ENCODE measurements around the gene BBS5.
"Not testable (repeated sequence)": the region's sequence is repeated elsewhere in the genome, so short reads cannot be mapped to it uniquely, and the experiment has no call there.

Gene BBS5

GRCh38 chr2:169509298-169509885 is 30.1 kb downstream of the BBS5 start, which contains the start of gene KLHL41:
Gene KLHL41, plus strand, starts transcription at chr2:169509702. Its CDS starts 77 bp downstream, at chr2:169509779.
- no peak for DNase-seq (ENCODE audit: low read depth)
- TF ChIP-seq CTCF (IDR thresholded peaks at IDR 0.05; ENCODE audit: insufficient read depth, low read depth, low read length, missing control alignments) = no peak
- H3K4me3 ChIP-seq (ENCODE audit: low read depth, low read length) = no peak within 1 kb of the TSS

- no peak for DNase-seq (ENCODE audit: low read depth)
- H3K4me3 ChIP-seq (ENCODE audit: low read depth, low read length) = no peak overlapping the region
- TF ChIP-seq CTCF (IDR thresholded peaks at IDR 0.05; ENCODE audit: insufficient read depth, low read depth, low read length, missing control alignments) = no peak
Observed at GRCh38 chr2:169509955-169510354, 30.7 kb downstream of the BBS5 start.

GRCh38 chr2:169510496-169510895 is 31.2 kb downstream of the BBS5 start:
- no peak for TF ChIP-seq CTCF (IDR thresholded peaks at IDR 0.05; ENCODE audit: insufficient read depth, low read depth, low read length, missing control alignments)
- no peak overlapping the region for H3K4me3 ChIP-seq (ENCODE audit: low read depth, low read length)
- no peak for DNase-seq (ENCODE audit: low read depth)

- no peak for TF ChIP-seq CTCF (IDR thresholded peaks at IDR 0.05; ENCODE audit: insufficient read depth, low read depth, low read length, missing control alignments)
- H3K4me3 ChIP-seq (ENCODE audit: low read depth, low read length) = no peak overlapping the region
- DNase-seq (ENCODE audit: low read depth) = no peak
Observed at GRCh38 chr2:169511818-169512217, 32.5 kb downstream of the BBS5 start.

- DNase-seq (ENCODE audit: low read depth) = no peak
- no peak for TF ChIP-seq CTCF (IDR thresholded peaks at IDR 0.05; ENCODE audit: insufficient read depth, low read depth, low read length, missing control alignments)
- H3K4me3 ChIP-seq (ENCODE audit: low read depth, low read length) = no peak overlapping the region
Observed at GRCh38 chr2:169512525-169512924, 33.2 kb downstream of the BBS5 start.

- no peak for DNase-seq (ENCODE audit: low read depth)
- TF ChIP-seq CTCF (IDR thresholded peaks at IDR 0.05; ENCODE audit: insufficient read depth, low read depth, low read length, missing control alignments) = no peak
- H3K4me3 ChIP-seq (ENCODE audit: low read depth, low read length) = no peak overlapping the region
Observed at GRCh38 chr2:169513094-169513493, 33.8 kb downstream of the BBS5 start.

GRCh38 chr2:169513926-169514325 is 34.6 kb downstream of the BBS5 start:
- TF ChIP-seq CTCF (IDR thresholded peaks at IDR 0.05; ENCODE audit: insufficient read depth, low read depth, low read length, missing control alignments) = no peak

GRCh38 chr2:169514758-169515157 is 35.5 kb downstream of the BBS5 start:
- H3K4me3 ChIP-seq (ENCODE audit: low read depth, low read length); DNase-seq (ENCODE audit: low read depth): not testable (repeated sequence)

More at GRCh38 chr2:169513926-169514325, 34.6 kb downstream of the BBS5 start:
- no peak overlapping the region for H3K4me3 ChIP-seq (ENCODE audit: low read depth, low read length)
- DNase-seq (ENCODE audit: low read depth) = no peak

GRCh38 chr2:169516488-169516995 is 37.2 kb downstream of the BBS5 start:
- not testable (repeated sequence) for H3K4me3 ChIP-seq (ENCODE audit: low read depth, low read length); DNase-seq (ENCODE audit: low read depth)

Measured in GM12865 (cell line).